AG08396 (cell line): ENCODE measurements around the gene DYSF.
"Not testable (repeated sequence)": the region's sequence is repeated elsewhere in the genome, so short reads cannot be mapped to it uniquely, and the experiment has no call there.

Source experiments
- DNase-seq: peaks from one replicate; pipeline ENCODE4 v3.0.0; 2012; ENCODE audit warnings: low spot score, mixed read lengths

DYSF gene

GRCh38 chr2:71658256-71658655 is 204.9 kb downstream of the DYSF start:
- not testable (repeated sequence) for DNase-seq

GRCh38 chr2:71658771-71659170 is 205.4 kb downstream of the DYSF start:
- DNase-seq, result no peak

- DNase-seq, result no peak
Measured at GRCh38 chr2:71659868-71660518, 206.6 kb downstream of the DYSF start.

GRCh38 chr2:71661782-71662181 is 208.4 kb downstream of the DYSF start:
- DNase-seq, result no peak

- no peak for DNase-seq
Measured at GRCh38 chr2:71662665-71663394, 209.5 kb downstream of the DYSF start.

GRCh38 chr2:71664161-71664560 is 210.8 kb downstream of the DYSF start:
- DNase-seq, result no peak

- no peak for DNase-seq
Measured at GRCh38 chr2:71665168-71666093, 212.1 kb downstream of the DYSF start.

GRCh38 chr2:71666094-71666474 is 212.7 kb downstream of the DYSF start:
- no peak for DNase-seq

GRCh38 chr2:71667256-71668182 is 214.2 kb downstream of the DYSF start:
- DNase-seq, result no peak

GRCh38 chr2:71668326-71669057 is 215.1 kb downstream of the DYSF start:
- no peak for DNase-seq

- no peak for DNase-seq
Measured at GRCh38 chr2:71669058-71669456, 215.7 kb downstream of the DYSF start.

- no peak for DNase-seq
Measured at GRCh38 chr2:71669628-71670429, 216.5 kb downstream of the DYSF start.

GRCh38 chr2:71670430-71670795 is 217.1 kb downstream of the DYSF start:
- DNase-seq, result no peak

- no peak for DNase-seq
Measured at GRCh38 chr2:71671203-71671854, 218.0 kb downstream of the DYSF start.

GRCh38 chr2:71671895-71672825 is 218.8 kb downstream of the DYSF start:
- no peak for DNase-seq

GRCh38 chr2:71672826-71673795 is 219.8 kb downstream of the DYSF start:
- DNase-seq, result no peak

- DNase-seq, result no peak
Measured at GRCh38 chr2:71674158-71674851, 220.9 kb downstream of the DYSF start.
